Measurements from ENCODE around the gene RAB20.

Gene RAB20

GRCh38 chr13:110593430-110594130 is 32.1 kb upstream of the RAB20 start:
- no peaks in the 10 kb centered on the region for H3K79me2 ChIP-seq (ENCODE audit: insufficient read depth, low read depth)
- no peak overlapping the region for H2AFZ ChIP-seq (ENCODE audit: low read depth)
- H3K4me1 ChIP-seq (ENCODE audit: low read depth, poor library complexity, severe bottlenecking), result no peaks in the 10 kb centered on the region
- no peak overlapping the region for H3K9ac ChIP-seq
- H3K36me3 ChIP-seq (ENCODE audit: insufficient read depth), result no peaks in the 10 kb centered on the region
- no peak overlapping the region for H3K4me2 ChIP-seq
- H3K27ac ChIP-seq, result no peak overlapping the region
- no peaks in the 10 kb centered on the region for H4K20me1 ChIP-seq (ENCODE audit: insufficient read depth)
- H3K27me3 ChIP-seq (ENCODE audit: insufficient read depth, low read depth), result no peaks in the 10 kb centered on the region
- no peak overlapping the region for H3K4me3 ChIP-seq (IDR thresholded peaks at IDR 0.05; ENCODE audit: insufficient read depth, low read depth, low read length)
- TF ChIP-seq CTCF (conservative IDR thresholded peaks at IDR 0.05; ENCODE audit: low read depth, low read length), result peak; percentile 41

- Histone ChIP-seq H4K20me1 (ENCODE audit: insufficient read depth) (no peaks in the 10 kb centered on the region), H3K27ac (no peak overlapping the region), H3K79me2 (ENCODE audit: insufficient read depth, low read depth) (no peaks in the 10 kb centered on the region), H3K36me3 (ENCODE audit: insufficient read depth) (no peaks in the 10 kb centered on the region), H3K27me3 (ENCODE audit: insufficient read depth, low read depth) (no peaks in the 10 kb centered on the region), H3K4me3 (IDR thresholded peaks at IDR 0.05; ENCODE audit: insufficient read depth, low read depth, low read length) (no peak overlapping the region), H3K9ac (no peak overlapping the region), H2AFZ (ENCODE audit: low read depth) (no peak overlapping the region), H3K4me2 (no peak overlapping the region), H3K4me1 (ENCODE audit: low read depth, poor library complexity, severe bottlenecking) (no peaks in the 10 kb centered on the region)
- no peak for TF ChIP-seq CTCF (conservative IDR thresholded peaks at IDR 0.05; ENCODE audit: low read depth, low read length)
Measured at GRCh38 chr13:110592665-110593064, 31.1 kb upstream of the RAB20 start.

- Histone ChIP-seq H3K27me3 (ENCODE audit: insufficient read depth, low read depth) (no peaks in the 10 kb centered on the region), H3K4me1 (ENCODE audit: low read depth, poor library complexity, severe bottlenecking) (no peaks in the 10 kb centered on the region), H4K20me1 (ENCODE audit: insufficient read depth) (no peaks in the 10 kb centered on the region), H3K79me2 (ENCODE audit: insufficient read depth, low read depth) (no peaks in the 10 kb centered on the region), H3K4me3 (IDR thresholded peaks at IDR 0.05; ENCODE audit: insufficient read depth, low read depth, low read length) (no peak overlapping the region), H3K27ac (no peak overlapping the region), H3K4me2 (no peak overlapping the region), H3K36me3 (ENCODE audit: insufficient read depth) (no peaks in the 10 kb centered on the region), H2AFZ (ENCODE audit: low read depth) (no peak overlapping the region), H3K9ac (no peak overlapping the region)
- no peak for TF ChIP-seq CTCF (conservative IDR thresholded peaks at IDR 0.05; ENCODE audit: low read depth, low read length)
Measured at GRCh38 chr13:110590577-110590976, 29.1 kb upstream of the RAB20 start.

- Histone ChIP-seq H3K4me2 (no peak overlapping the region), H3K79me2 (ENCODE audit: insufficient read depth, low read depth) (no peaks in the 10 kb centered on the region), H3K9ac (no peak overlapping the region), H3K4me3 (IDR thresholded peaks at IDR 0.05; ENCODE audit: insufficient read depth, low read depth, low read length) (no peak overlapping the region), H3K4me1 (ENCODE audit: low read depth, poor library complexity, severe bottlenecking) (no peaks in the 10 kb centered on the region), H4K20me1 (ENCODE audit: insufficient read depth) (no peaks in the 10 kb centered on the region), H3K27me3 (ENCODE audit: insufficient read depth, low read depth) (no peaks in the 10 kb centered on the region), H3K36me3 (ENCODE audit: insufficient read depth) (no peaks in the 10 kb centered on the region), H2AFZ (ENCODE audit: low read depth) (no peak overlapping the region), H3K27ac (no peak overlapping the region)
- TF ChIP-seq CTCF (conservative IDR thresholded peaks at IDR 0.05; ENCODE audit: low read depth, low read length), result no peak
Measured at GRCh38 chr13:110589793-110590390, 28.4 kb upstream of the RAB20 start.
